HG02885 (cell line): Measurements from ENCODE around the gene GAS6.

ENCODE experiments used
- ATAC-seq: cut with Tn5 transposase; IDR thresholded peaks from one replicate; pipeline ENCODE4 v1.9.1; 2021; ENCODE audit warnings: mild to moderate bottlenecking; ENCODE audit not compliant: unreplicated experiment, poor library complexity

Gene GAS6

DNA sequence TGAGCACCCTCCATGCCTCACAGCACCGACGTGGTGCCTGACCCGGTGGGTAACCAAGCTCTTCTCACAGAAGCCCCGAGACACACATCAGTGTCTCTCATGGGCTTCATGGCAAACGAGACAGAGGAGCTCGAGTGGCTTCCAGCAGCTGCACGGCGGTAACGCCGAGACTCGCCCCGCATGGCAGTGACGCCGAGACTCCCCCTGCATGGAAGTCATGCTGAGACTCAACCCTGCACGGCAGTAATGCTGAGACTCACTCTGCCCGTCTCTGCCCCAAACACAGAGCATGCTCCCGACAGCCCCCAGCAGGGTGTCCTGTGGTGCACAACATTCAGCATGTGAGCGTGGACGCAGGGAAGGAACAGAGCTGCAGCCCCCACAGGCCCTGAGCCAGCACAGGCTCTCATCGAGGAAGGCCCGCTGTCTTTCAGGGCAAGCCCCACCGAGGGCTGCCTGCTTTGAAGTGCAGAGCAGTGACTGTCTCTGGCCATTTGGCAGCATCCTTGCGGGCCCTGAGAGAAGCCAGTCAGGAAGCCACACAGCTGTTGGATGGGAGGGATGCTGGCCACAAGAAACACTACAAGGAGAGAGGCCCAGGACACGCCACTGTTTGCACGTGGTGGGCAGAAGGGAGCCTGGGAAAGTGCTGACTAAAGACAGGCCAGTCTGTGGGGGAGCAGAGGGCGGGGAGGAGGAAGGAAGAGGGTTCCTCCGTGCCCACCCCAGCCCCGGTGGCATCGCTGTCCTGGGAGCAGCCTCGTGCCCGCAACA, 9.5 kb downstream of the GAS6 start:
- no peak for ATAC-seq

- ATAC-seq, result no peak
These were observed 10.2 kb downstream of the GAS6 start for GRCh38 chr13:113853518-113854237.

DNA sequence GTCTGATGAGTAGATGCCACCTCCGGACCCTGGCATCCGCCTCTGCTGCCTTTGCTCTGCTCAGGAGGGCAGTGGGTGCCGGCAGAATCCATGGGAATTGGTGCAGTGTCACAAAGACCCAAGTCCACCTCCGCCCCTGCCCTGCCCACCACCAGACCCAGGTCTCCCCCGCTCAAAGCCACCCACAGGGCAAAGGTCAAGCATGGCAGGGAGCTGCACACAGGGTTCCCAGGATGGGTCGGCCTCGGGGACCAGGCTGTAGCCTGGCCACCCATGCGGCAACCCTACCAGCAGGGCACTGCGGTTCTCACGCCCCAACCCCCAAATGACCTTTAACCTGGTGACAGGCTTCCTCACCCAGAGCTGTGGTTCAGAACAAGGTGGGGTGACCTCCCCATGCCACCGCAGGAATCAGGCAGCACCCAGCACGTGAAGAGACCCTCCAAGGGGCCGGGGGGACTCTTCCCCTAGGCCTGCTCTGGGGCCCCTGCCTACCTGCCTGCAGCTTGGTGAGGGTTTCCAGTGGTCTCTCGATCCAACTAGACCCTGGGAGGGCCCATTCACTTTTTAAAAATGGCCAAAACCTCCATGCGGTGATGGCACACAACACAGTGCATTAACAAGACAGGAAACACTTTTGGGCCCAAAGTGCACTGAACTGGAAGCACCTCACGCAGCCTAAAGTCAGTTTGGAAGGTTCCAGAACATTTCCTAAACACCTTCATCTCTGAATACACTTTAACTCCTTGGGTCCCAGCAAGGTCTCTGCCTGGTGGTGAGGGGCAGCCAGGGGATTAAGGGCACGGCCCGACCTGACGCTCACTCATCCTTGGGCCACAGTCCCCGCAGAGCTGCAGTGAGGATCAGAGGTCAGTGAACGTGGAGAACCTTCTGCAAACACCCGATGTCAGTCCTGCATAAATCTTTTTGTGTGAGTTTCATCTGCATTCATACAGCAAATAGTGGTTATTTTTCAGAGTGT, 11.0 kb downstream of the GAS6 start:
- no peak for ATAC-seq

- ATAC-seq, result no peak
These were observed 11.9 kb downstream of the GAS6 start for GRCh38 chr13:113851826-113852535.

DNA sequence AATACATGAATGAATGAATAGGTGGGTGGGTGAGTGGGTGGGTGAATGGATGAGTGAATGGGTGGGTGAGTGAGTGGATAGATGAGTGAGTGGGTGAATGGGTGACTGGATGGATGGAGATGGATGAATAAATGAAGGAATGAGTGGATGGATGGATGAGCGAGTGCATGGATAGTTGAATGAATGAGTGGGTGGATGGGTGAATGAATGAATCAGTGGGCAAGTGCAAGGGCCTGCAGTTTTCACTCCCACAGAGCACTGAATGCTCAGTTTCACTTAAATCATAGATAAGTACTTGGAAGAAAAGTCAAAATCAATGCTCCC, 12.4 kb downstream of the GAS6 start:
- no peak for ATAC-seq

GRCh38 chr13:113850722-113851479, 13.0 kb downstream of the GAS6 start:
- ATAC-seq, result no peak

- ATAC-seq, result no peak
These were observed 13.7 kb downstream of the GAS6 start for GRCh38 chr13:113849981-113850721.

GRCh38 chr13:113849546-113849945, 14.3 kb downstream of the GAS6 start:
- no peak for ATAC-seq

DNA sequence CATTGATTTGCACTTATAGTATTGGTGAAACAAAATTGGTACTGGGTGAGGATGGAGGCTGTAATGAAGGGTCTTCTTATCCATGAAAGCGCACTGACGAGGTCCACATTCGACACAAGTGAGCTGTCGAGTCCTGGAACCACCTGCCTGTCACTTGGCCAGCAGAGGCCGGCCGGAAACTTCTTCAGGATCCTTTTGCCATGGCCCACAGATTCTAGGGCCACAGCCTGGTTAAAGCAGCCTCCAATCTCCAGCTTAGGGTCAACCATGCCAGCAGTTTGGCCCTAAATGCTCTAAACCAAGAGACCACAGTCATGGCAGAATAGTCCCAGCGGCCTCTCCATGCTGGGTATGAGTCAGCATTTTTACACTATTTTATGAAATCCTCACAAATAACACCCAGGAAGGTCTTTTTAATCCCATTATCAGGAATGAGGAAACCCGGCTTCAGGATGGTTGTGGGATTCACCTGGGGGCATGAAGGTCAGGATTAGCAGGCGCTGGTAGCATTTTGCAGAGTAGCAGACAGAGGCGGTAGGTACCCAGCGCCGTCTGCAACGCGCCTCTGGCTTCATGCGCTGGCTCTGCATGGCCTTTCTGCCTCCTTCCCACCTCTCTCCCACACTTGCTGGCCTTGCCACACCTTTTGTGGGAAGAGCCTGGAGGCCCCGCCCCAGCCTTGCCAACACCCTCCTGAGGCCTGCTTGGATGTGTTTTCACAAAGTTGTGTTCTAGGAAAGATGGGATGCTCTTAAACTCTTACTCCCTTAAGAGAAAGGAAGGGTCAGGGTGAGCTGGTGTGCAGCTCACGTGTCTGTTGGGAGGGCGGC, 15.2 kb downstream of the GAS6 start:
- no peak for ATAC-seq

DNA sequence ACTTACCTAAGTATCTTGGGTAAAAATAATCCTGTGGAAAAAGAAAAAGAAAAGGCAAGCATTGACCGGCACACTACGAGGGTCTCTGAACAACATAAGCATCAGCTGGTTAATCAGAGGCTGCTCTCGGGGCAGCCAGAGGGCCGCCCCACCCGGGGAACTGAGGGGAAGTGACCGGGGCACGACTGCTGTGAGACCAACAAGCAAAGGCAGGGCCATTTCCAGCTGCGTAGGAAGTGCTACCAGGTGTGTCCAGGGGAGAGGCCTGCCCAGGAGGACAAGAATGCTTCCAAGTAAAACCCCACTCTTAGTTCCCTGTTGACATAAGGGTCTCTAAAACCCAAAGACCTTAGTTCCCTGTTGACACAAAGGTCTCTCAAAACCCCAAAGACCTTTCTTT, 15.9 kb downstream of the GAS6 start:
- ATAC-seq, result no peak

DNA sequence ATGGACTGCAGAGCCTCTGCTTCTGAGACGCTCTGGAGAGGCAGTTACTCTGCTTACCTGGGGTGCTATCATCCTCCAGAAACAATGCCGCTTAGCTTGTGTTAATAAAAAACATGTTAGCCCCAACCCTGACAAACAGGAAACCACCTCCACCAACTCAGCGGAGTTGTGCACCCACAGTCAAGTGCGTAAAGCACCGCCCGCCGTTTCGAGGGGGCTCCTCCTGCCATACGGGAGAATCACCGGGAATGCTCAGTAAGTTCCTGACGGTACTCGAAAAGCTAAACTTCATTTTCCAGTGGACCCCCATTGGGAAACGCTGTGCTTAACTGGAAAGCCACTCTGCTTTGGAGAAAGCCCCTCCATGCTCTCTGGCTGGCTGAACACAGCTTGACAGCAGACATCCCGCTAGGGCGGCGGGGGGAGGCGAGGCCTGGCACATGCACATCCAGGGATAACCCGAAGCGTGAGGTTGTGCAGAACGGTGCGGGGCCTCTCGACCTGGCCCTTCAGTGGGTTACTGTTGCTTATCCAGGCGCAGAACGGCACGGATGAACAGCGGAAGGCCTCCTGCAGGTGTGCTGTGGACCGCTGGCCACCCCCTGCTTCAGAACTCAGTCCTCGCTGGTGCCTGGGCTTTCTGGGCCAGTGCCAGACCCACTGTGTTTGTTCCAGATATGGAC, 17.1 kb downstream of the GAS6 start:
- no peak for ATAC-seq

GRCh38 chr13:113845723-113846635, 17.9 kb downstream of the GAS6 start:
- ATAC-seq, result no peak

DNA sequence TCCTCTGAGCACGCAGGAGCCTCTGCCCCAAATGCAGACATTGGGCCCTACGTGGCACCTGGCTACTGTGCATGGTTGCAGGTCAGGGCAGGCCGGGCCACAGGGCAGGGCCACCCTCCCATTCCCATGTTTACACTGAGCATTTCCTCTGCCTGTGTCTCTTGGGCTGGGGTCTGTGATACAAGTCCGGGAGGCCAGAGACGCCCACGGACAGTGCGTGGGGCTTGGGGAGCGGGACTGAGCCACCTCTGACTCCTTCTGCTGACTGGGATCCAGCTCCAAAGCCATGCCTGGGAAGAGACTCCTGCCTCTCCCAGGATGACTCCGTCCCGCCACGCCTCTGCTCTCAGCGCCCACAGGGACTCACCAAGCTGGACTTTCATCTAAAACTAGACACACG, 18.8 kb downstream of the GAS6 start:
- ATAC-seq, result no peak

- no peak for ATAC-seq
These were observed 19.9 kb downstream of the GAS6 start for GRCh38 chr13:113843864-113844556.

GRCh38 chr13:113843063-113843654, 20.7 kb downstream of the GAS6 start:
- ATAC-seq, result no peak
